Left lung (tissue), 10 donors: Measurements from ENCODE around the gene CISD1. TPM values are rescaled to one million over a fixed set of nuclear protein-coding genes. Genes with fewer than 3 reads are reported as not detected.
A peak's percentile ranks its signal among the peaks of the same experiment; 100 is the strongest.

Source experiments
- ATAC-seq: fragments of 200-7000 bp; cut with Tn5 transposase; one replicate; pipeline ENCODE4 v1.9.1; 2020; ENCODE audit warnings: moderate library complexity
- DNase-seq, 4 donors: peaks; one replicate each; pipeline ENCODE4 v3.0.0-alpha.2; 2013 to 2020
- H3K27ac ChIP-seq, 2 donors: fragments of 200-600 bp; sonication (generic) in 1 of 2; one replicate each; pipeline versions ENCODE4 v1.5.0 to v1.8.0; 2020 to 2021
- H3K27me3 ChIP-seq, 2 donors: fragments of 200-600 bp; sonication (generic) in 1 of 2; one replicate each; pipeline versions ENCODE4 v1.5.0 to v1.8.0; 2020 to 2021
- H3K36me3 ChIP-seq, 2 donors: fragments of 200-600 bp; sonication (generic) in 1 of 2; one replicate each; pipeline versions ENCODE4 v1.5.0 to v1.8.0; 2020 to 2021
- H3K4me1 ChIP-seq, 2 donors: fragments of 200-600 bp; one replicate each; pipeline ENCODE4 v1.8.0; 2021
- H3K4me3 ChIP-seq, 2 donors: fragments of 200-600 bp; sonication (generic) in 1 of 2; one replicate each; pipeline versions ENCODE4 v1.5.0 to v1.8.0; 2020 to 2021; ENCODE audit warnings: mild to moderate bottlenecking in 1 of 2
- H3K9me3 ChIP-seq, 2 donors: fragments of 200-600 bp; sonication (generic) in 1 of 2; one replicate each; pipeline versions ENCODE4 v1.5.0 to v1.8.0; 2020 to 2021
- CTCF ChIP-seq, 2 donors: fragments of 200-600 bp; sonication (generic) in 1 of 2; IDR thresholded peaks; one replicate each; pipeline versions ENCODE4 v1.5.0 to v1.8.0; 2021; ENCODE audit warnings: antibody characterized with exemption in 2 of 2
- intact Hi-C, 2 donors: fragments of 100-400 bp; cut with DNase I; formaldehyde crosslinking; loops; one replicate each; pipeline versions ENCODE4 v1.11.2 to v1.14.2; 2022
- polyA plus RNA-seq, 6 donors: library from polyadenylated mRNA; unstranded; fragments of 120-200 nt; gene quantifications; one replicate each; pipeline ENCODE4 v1.2.1, GENCODE V29; 2013; ENCODE audit not compliant: insufficient read length in 6 of 6
- total RNA-seq, 2 donors: library from RNA; stranded (reverse); fragmentation: NEBNext Ultra II Directional; extraction: Animal tissue kit (Norgen Biotek cat#: 25700); gene quantifications; one replicate each; pipeline ENCODE4 v1.2.1, GENCODE V29; 2021
- donor health status: DM: no; HTN: yes; CAD: no.
- donor health status: DM: no; HTN: no; CAD: no.

Gene CISD1
- total and polyA plus RNA-seq, 8 donors, result 19.3 to 39.5 (median 21.1) TPM

GRCh38 chr10:58335306-58336005 is 66.5 kb downstream of the CISD1 start:
- DNase-seq, result peak in 3 of 4 donors; percentile 19 to 88 (median 41)
- Histone ChIP-seq H3K4me3 (peak overlapping the region; percentile 86 to 89), H3K36me3 (no peaks in the 10 kb centered on the region), H3K27me3 (no peaks in the 10 kb centered on the region), H3K9me3 (no peaks in the 10 kb centered on the region), H3K4me1 (peaks cover 0 to 47% of the 10 kb centered on the region in 2 donors), H3K27ac (peak overlapping the region; percentile 81 to 91)
- no peak for TF ChIP-seq CTCF (IDR thresholded peaks at IDR 0.05)
- ATAC-seq, result peak; percentile 77
- intact Hi-C loops, result loop anchor here in 1 of 2 donors (10.0 kb wide), 1 partner anchor 49 kb away; the partner anchor contains the start of gene TFAM

GRCh38 chr10:58336242-58336641 is 67.3 kb downstream of the CISD1 start:
- Histone ChIP-seq H3K4me3 (peak overlapping the region; percentile 86 to 89), H3K27ac (no peak overlapping the region), H3K27me3 (no peaks in the 10 kb centered on the region), H3K36me3 (no peaks in the 10 kb centered on the region), H3K9me3 (no peaks in the 10 kb centered on the region), H3K4me1 (peaks cover 0 to 51% of the 10 kb centered on the region in 2 donors)
- intact Hi-C loops, result loop anchor here in 1 of 2 donors (10.0 kb wide), 1 partner anchor 49 kb away; the partner anchor contains the start of gene TFAM
- no peak for ATAC-seq
- no peak for TF ChIP-seq CTCF (IDR thresholded peaks at IDR 0.05)
- DNase-seq, result no peak

Other genes starting within 250 kb of the CISD1 start
- 1 to 10 TPM; 4.7 to 7.6 TPM for gene IPMK, start 1.3 kb upstream of the CISD1 start, total RNA-seq
- 1 to 10 TPM; 6.4 to 8.1 (median 6.9) TPM for gene IPMK, start 1.3 kb upstream of the CISD1 start, polyA plus RNA-seq
- gene UBE2D1, start 65.8 kb downstream of the CISD1 start, total RNA-seq, result 10 to 100 TPM; 20.6 to 33.6 TPM
- 10 to 100 TPM; 30.3 to 34.8 (median 33.0) TPM for gene UBE2D1, start 65.8 kb downstream of the CISD1 start, polyA plus RNA-seq
- 10 to 100 TPM; 27.6 to 33.6 TPM for gene TFAM, start 116.2 kb downstream of the CISD1 start, total RNA-seq
- gene TFAM, start 116.2 kb downstream of the CISD1 start, polyA plus RNA-seq, result 10 to 100 TPM; 58.0 to 68.4 (median 62.7) TPM
- gene BICC1, start 243.7 kb downstream of the CISD1 start, total RNA-seq, result 10 to 100 TPM; 10.9 to 15.4 TPM
- 10 to 100 TPM; 34.1 to 47.4 (median 38.9) TPM for gene BICC1, start 243.7 kb downstream of the CISD1 start, polyA plus RNA-seq